Nephron (organoid): ENCODE data around the gene COL13A1.
A peak's percentile ranks its signal among the peaks of the same experiment; 100 is the strongest.

Experiments used
- H3K27ac Mint-ChIP-seq, 3 experiments: 2 replicates each; pipeline ENCODE4 v1.8.0; 2020; ENCODE audit warnings: mixed read lengths in 3 of 3, mild to moderate bottlenecking in 2 of 3, moderate library complexity in 1 of 3
- H3K27me3 Mint-ChIP-seq: 2 replicates; pipeline ENCODE4 v1.8.0; 2021; ENCODE audit warnings: low read depth, mild to moderate bottlenecking, moderate library complexity, mixed read lengths
- H3K36me3 Mint-ChIP-seq: 2 replicates; pipeline ENCODE4 v1.8.0; 2020; ENCODE audit warnings: low read depth, mixed read lengths
- H3K4me1 Mint-ChIP-seq: 2 replicates; pipeline ENCODE4 v1.8.0; 2020; ENCODE audit warnings: mixed read lengths
- H3K4me3 Mint-ChIP-seq, 3 experiments: 2 replicates each; pipeline ENCODE4 v1.8.0; 2020; ENCODE audit warnings: mild to moderate bottlenecking in 3 of 3, mixed read lengths in 3 of 3, moderate library complexity in 2 of 3
- H3K9me3 Mint-ChIP-seq: 2 replicates; pipeline ENCODE4 v1.8.0; 2020; ENCODE audit warnings: mixed read lengths
- TF ChIP-seq, protein P1 (sequence below), 3 experiments: fragments of 200-600 bp; sonication (generic); IDR thresholded peaks; one replicate each; pipeline ENCODE4 v1.5.0; 2021; ENCODE audit warnings: antibody characterized with exemption in 3 of 3; ENCODE audit not compliant: unreplicated experiment in 3 of 3

Gene COL13A1

DNA sequence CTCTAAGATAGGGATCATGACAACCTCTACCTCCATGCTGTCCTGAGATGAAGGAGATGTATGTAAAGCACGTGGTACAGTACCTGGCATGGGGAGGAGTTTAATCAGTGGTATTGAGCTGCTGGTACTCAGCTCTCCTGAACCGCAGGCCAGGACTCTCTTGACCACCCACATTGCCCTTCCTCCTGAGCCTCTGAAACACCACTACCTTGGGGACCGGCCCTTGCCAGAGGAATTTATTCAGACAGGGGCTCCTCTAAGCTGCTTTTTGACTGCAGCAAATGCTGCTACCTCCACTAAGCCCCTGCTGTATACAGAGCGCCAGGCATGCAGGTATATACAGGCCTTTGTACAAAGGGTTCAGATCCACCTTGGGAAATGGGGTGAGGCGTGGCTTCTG, 36.7 kb downstream of the COL13A1 start:
- TF ChIP-seq, protein P1, sequence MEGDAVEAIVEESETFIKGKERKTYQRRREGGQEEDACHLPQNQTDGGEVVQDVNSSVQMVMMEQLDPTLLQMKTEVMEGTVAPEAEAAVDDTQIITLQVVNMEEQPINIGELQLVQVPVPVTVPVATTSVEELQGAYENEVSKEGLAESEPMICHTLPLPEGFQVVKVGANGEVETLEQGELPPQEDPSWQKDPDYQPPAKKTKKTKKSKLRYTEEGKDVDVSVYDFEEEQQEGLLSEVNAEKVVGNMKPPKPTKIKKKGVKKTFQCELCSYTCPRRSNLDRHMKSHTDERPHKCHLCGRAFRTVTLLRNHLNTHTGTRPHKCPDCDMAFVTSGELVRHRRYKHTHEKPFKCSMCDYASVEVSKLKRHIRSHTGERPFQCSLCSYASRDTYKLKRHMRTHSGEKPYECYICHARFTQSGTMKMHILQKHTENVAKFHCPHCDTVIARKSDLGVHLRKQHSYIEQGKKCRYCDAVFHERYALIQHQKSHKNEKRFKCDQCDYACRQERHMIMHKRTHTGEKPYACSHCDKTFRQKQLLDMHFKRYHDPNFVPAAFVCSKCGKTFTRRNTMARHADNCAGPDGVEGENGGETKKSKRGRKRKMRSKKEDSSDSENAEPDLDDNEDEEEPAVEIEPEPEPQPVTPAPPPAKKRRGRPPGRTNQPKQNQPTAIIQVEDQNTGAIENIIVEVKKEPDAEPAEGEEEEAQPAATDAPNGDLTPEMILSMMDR (IDR thresholded peaks at IDR 0.05; ENCODE audit: unreplicated experiment in 3 of 3) = no peak
- Mint-ChIP-seq H3K9me3 (no peaks in the 10 kb centered on the region), H3K27me3 (no peaks in the 10 kb centered on the region), H3K4me3 (no peak overlapping the region), H3K4me1 (peaks cover 24% of the 10 kb centered on the region), H3K27ac (peak overlapping the region in 1 of 3 experiments; percentile 14), H3K36me3 (no peaks in the 10 kb centered on the region)

DNA sequence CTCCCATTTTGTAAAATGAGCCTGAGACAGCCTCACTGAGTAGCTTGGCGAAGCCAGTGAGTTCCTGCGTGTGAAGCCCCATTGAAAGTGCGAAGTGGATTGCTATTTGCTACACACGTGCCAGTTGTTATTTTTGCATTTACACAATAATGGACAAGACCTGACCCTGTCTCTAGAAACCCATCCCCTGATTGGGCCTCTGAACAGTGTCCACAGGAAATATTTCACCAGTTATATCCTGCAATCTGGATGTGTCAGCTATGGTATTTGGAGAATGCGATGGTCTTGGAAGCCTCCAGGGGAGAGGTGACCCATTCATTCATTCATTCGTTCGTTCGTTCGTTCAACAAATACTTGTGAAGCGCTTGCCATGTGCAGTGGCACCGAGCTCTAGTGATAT, 37.1 kb downstream of the COL13A1 start:
- Mint-ChIP-seq H3K9me3 (no peaks in the 10 kb centered on the region), H3K4me1 (peaks cover 28% of the 10 kb centered on the region), H3K27ac (peak overlapping the region in 1 of 3 experiments; percentile 14), H3K4me3 (no peak overlapping the region), H3K27me3 (no peaks in the 10 kb centered on the region), H3K36me3 (no peaks in the 10 kb centered on the region)
- TF ChIP-seq, protein P1 (IDR thresholded peaks at IDR 0.05; ENCODE audit: unreplicated experiment in 3 of 3) = no peak

GRCh38 chr10:69839696-69840345, 38.1 kb downstream of the COL13A1 start:
- Mint-ChIP-seq H3K27ac (peak overlapping the region in 1 of 3 experiments; percentile 4), H3K4me3 (peak overlapping the region in 1 of 3 experiments; percentile 17), H3K9me3 (no peaks in the 10 kb centered on the region), H3K36me3 (no peaks in the 10 kb centered on the region), H3K27me3 (no peaks in the 10 kb centered on the region), H3K4me1 (peaks cover 38% of the 10 kb centered on the region)
- TF ChIP-seq, protein P1 (IDR thresholded peaks at IDR 0.05; ENCODE audit: unreplicated experiment in 3 of 3) = no peak

DNA sequence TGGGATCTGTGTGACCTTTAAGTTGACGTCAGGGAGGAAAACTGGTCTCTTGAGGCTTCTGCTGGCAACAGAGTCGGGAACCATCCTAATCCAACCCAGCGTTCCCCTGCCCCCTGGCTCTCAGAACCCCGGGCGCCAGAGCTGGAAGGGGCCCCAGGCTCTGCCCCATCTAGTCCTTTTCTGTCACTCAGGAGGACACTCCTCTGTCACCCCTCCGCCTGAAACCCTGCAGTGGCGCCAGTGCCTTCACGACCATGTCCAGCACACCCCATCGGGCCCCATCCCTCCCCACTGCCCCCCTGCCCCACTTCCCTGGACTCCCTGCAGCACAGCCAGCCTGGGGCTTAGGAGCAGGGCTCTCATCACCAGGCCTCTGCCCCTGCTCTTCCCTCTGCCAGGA, 39.1 kb downstream of the COL13A1 start:
- H3K27me3 Mint-ChIP-seq = no peaks in the 10 kb centered on the region
- H3K9me3 Mint-ChIP-seq = no peaks in the 10 kb centered on the region
- no peak overlapping the region for H3K4me3 Mint-ChIP-seq
- no peaks in the 10 kb centered on the region for H3K36me3 Mint-ChIP-seq
- TF ChIP-seq, protein P1 (IDR thresholded peaks at IDR 0.05; ENCODE audit: unreplicated experiment in 3 of 3) = no peak
- H3K27ac Mint-ChIP-seq = peak overlapping the region in 1 of 3 experiments; percentile 9
- peaks cover 40% of the 10 kb centered on the region for H3K4me1 Mint-ChIP-seq

- H3K36me3 Mint-ChIP-seq = no peaks in the 10 kb centered on the region
- no peak overlapping the region for H3K4me3 Mint-ChIP-seq
- H3K4me1 Mint-ChIP-seq = peaks cover 48% of the 10 kb centered on the region
- H3K27me3 Mint-ChIP-seq = peaks cover 7% of the 10 kb centered on the region
- H3K27ac Mint-ChIP-seq = no peak overlapping the region
- no peaks in the 10 kb centered on the region for H3K9me3 Mint-ChIP-seq
- TF ChIP-seq, protein P1 (IDR thresholded peaks at IDR 0.05; ENCODE audit: unreplicated experiment in 3 of 3) = no peak
Observed at GRCh38 chr10:69842020-69842419, 40.3 kb downstream of the COL13A1 start.

- Mint-ChIP-seq H3K9me3 (no peaks in the 10 kb centered on the region), H3K27ac (no peak overlapping the region), H3K27me3 (peaks cover 8% of the 10 kb centered on the region), H3K4me1 (peaks cover 57% of the 10 kb centered on the region), H3K36me3 (no peaks in the 10 kb centered on the region), H3K4me3 (no peak overlapping the region)
- TF ChIP-seq, protein P1 (IDR thresholded peaks at IDR 0.05; ENCODE audit: unreplicated experiment in 3 of 3) = no peak
Observed at GRCh38 chr10:69842882-69843281, 41.2 kb downstream of the COL13A1 start.
